HepG2 (cell line): ENCODE results near the gene ATXN7L3. TPM values are rescaled to one million over a fixed set of nuclear protein-coding genes. Genes with fewer than 3 reads are reported as not detected.

Source experiments
- CENPT ChIP-seq: sonication (generic); formaldehyde crosslinking; IDR thresholded peaks from 2 replicates; pipeline ENCODE4 v1.8.0; 2022; ENCODE audit warnings: low read depth, mild to moderate bottlenecking, moderate library complexity, missing genetic modification reagents
- CHCHD3 ChIP-seq: sonication (generic); formaldehyde crosslinking; IDR thresholded peaks from 2 replicates; pipeline ENCODE4 v1.8.0; 2022; ENCODE audit warnings: mild to moderate bottlenecking, missing genetic modification reagents, moderate library complexity
- HES4 ChIP-seq: sonication (generic); formaldehyde crosslinking; IDR thresholded peaks from 2 replicates; pipeline ENCODE4 v1.9.0; 2021; ENCODE audit warnings: mild to moderate bottlenecking, missing genetic modification reagents, borderline replicate concordance
- HIVEP1 ChIP-seq: sonication (generic); formaldehyde crosslinking; IDR thresholded peaks from 2 replicates; pipeline ENCODE4 v1.4.0; 2020; ENCODE audit warnings: mild to moderate bottlenecking, missing genetic modification reagents
- KAT7 ChIP-seq: IDR thresholded peaks from 2 replicates; pipeline ENCODE4 v1.6.1; 2018; ENCODE audit warnings: borderline replicate concordance, missing compliant biosample characterization
- KAT8 ChIP-seq: IDR thresholded peaks from 2 replicates; pipeline ENCODE4 v1.6.1; 2016; ENCODE audit warnings: missing genetic modification reagents, missing compliant biosample characterization
- MAF1 ChIP-seq: sonication (generic); formaldehyde crosslinking; IDR thresholded peaks from 2 replicates; pipeline ENCODE4 v1.5.0; 2020; ENCODE audit warnings: missing genetic modification reagents, borderline replicate concordance
- NAIF1 ChIP-seq: sonication (generic); formaldehyde crosslinking; IDR thresholded peaks from 2 replicates; pipeline ENCODE4 v1.5.0; 2020; ENCODE audit warnings: mild to moderate bottlenecking, missing genetic modification reagents, borderline replicate concordance
- NFE2 ChIP-seq: sonication (generic); formaldehyde crosslinking; IDR thresholded peaks from 2 replicates; pipeline ENCODE4 v1.4.0; 2020; ENCODE audit warnings: missing genetic modification reagents
- PCBP2 ChIP-seq: fragments of 200-400 bp; formaldehyde crosslinking; optimal IDR thresholded peaks from 2 replicates; pipeline ENCODE3; 2018; ENCODE audit warnings: low read length, low read depth; ENCODE audit not compliant: poor library complexity, severe bottlenecking
- PHF8 ChIP-seq: sonication (generic); formaldehyde crosslinking; IDR thresholded peaks from 2 replicates; pipeline ENCODE4 v1.5.0; 2020; ENCODE audit warnings: missing genetic modification reagents
- PLRG1 ChIP-seq: fragments of 450-650 bp; conservative IDR thresholded peaks from 2 replicates; pipeline ENCODE4 v1.6.1; 2016
- REL ChIP-seq: sonication (generic); formaldehyde crosslinking; conservative IDR thresholded peaks from 2 replicates; pipeline ENCODE4 v1.8.0; 2022; ENCODE audit warnings: mild to moderate bottlenecking, missing genetic modification reagents, moderate library complexity
- RELA ChIP-seq: sonication (generic); formaldehyde crosslinking; IDR thresholded peaks from 2 replicates; pipeline ENCODE4 v1.4.0; 2020; ENCODE audit warnings: missing genetic modification reagents
- RFXANK ChIP-seq: IDR thresholded peaks from 2 replicates; pipeline ENCODE4 v1.6.1; 2016
- SAP130 ChIP-seq: IDR thresholded peaks from 2 replicates; pipeline ENCODE4 v1.6.1; 2016; ENCODE audit warnings: low read depth
- SP5 ChIP-seq: IDR thresholded peaks from 2 replicates; pipeline ENCODE4 v1.6.1; 2016; ENCODE audit warnings: low read depth, borderline replicate concordance
- THAP8 ChIP-seq: sonication (generic); formaldehyde crosslinking; IDR thresholded peaks from 2 replicates; pipeline ENCODE4 v1.5.1; 2020; ENCODE audit warnings: missing genetic modification reagents, mild to moderate bottlenecking, borderline replicate concordance
- TIGD3 ChIP-seq: sonication (generic); formaldehyde crosslinking; IDR thresholded peaks from 2 replicates; pipeline ENCODE4 v1.5.1; 2020; ENCODE audit warnings: mild to moderate bottlenecking, missing genetic modification reagents, borderline replicate concordance
- U2AF2 ChIP-seq: fragments of 200-400 bp; formaldehyde crosslinking; IDR thresholded peaks from 2 replicates; pipeline ENCODE4 v1.6.1; 2017; ENCODE audit warnings: low read depth, mild to moderate bottlenecking, low read length
- ZBTB44 ChIP-seq: sonication (generic); formaldehyde crosslinking; IDR thresholded peaks from 2 replicates; pipeline ENCODE4 v1.4.0; 2020; ENCODE audit warnings: missing genetic modification reagents
- ZFP36 ChIP-seq: fragments of 150-350 bp; IDR thresholded peaks from 2 replicates; pipeline ENCODE4 v1.6.1; 2018; ENCODE audit warnings: borderline replicate concordance, low read length, low read depth; ENCODE audit not compliant: partially characterized antibody
- ZFP36L2 ChIP-seq: sonication (generic); formaldehyde crosslinking; IDR thresholded peaks from 2 replicates; pipeline ENCODE4 v1.4.0; 2020; ENCODE audit warnings: missing genetic modification reagents
- ZNF24 ChIP-seq: fragments of 450-650 bp; IDR thresholded peaks from 2 replicates; pipeline ENCODE4 v1.6.1; 2017; ENCODE audit warnings: antibody characterized with exemption, mild to moderate bottlenecking
- ZNF383 ChIP-seq: sonication (generic); formaldehyde crosslinking; IDR thresholded peaks from 2 replicates; pipeline ENCODE4 v1.4.0; 2020; ENCODE audit warnings: missing genetic modification reagents, mild to moderate bottlenecking, borderline replicate concordance
- polyA plus RNA-seq, 8 experiments: library from polyadenylated mRNA; depleted of rRNA in 3 of 8; stranded (reverse) in 7 of 8; unstranded in 1 of 8; fragments of >200 nt; fragmentation: Illumina TruSeq in 4 of 8; extraction: Trizol in 4 of 8; gene quantifications; 2 replicates each; pipeline versions ENCODE4 v1.2.1 to v1.2.3, GENCODE V29; 2011 to 2016; ENCODE audit warnings: low read depth in 4 of 8, missing spikeins in 1 of 8, mixed read lengths in 1 of 8; ENCODE audit not compliant: insufficient read depth in 1 of 8
- total RNA-seq, 5 experiments: library from RNA; depleted of rRNA; stranded (reverse); fragments of >200 nt; fragmentation: Illumina TruSeq; extraction: Trizol; gene quantifications; 2 replicates each; pipeline ENCODE4 v1.2.3, GENCODE V29; 2016; ENCODE audit warnings: low read depth in 1 of 5
- TF ChIP-seq, protein P1 (sequence below): sonication (generic); formaldehyde crosslinking; IDR thresholded peaks from 2 replicates; pipeline ENCODE4 v1.4.0; 2020; ENCODE audit warnings: missing genetic modification reagents

The ATXN7L3 gene
- total and polyA plus RNA-seq, 2 of the 13 experiments (the other 11 are each of a cell fraction or from before 2014, with no cell fraction given) = 44.5 to 59.1 TPM

DNA sequence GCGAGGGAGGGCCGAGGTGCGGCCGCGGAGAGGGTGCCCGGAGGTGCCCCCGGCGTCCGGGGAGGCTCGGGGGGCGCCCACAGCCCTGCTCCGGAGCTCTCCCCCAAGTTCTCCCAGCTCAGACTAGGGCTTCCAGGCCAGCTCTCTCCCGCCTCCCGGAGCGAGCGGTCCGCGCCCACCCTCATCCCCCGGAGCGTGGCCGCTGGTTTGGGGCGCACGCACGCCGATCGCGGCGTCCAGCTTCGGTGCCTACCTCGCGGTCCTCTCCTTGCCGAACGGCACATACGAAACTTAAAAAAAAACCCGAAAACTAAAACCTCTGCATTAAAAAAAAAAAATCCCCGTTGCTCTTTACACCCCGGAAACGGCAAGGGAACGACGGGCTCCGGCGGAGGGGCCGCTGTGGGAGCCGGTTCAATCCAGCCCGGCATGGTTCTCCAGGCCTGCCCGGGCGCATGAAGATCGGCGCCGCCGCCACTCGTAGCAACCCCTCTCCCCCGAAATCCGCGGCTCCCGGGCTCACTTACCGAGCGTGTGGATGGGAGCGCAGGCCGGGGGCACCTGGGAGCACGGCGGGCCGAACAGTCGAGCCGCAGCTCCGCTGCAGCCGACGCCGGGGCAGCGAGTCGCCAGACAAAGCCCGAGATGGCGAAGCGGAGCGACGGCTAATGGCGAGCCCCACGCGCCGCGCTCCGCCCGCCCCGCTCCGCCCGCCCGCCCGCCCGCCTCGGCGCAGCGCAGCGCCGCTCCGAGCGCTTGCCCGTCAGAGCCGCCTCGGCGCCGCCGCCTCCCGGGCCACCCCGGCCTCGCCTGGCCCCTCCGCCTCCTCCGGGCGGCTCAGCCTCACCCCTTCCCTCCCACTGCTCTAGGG is 20.8 kb upstream of the ATXN7L3 start (continued):
- TF ChIP-seq PLRG1 (no peak), HES4 (peak; percentile 88; the same call in 1 of the 2 replicates), PCBP2 (no peak), SP5 (CRISPR knock-in tag) (no peak), KAT8 (CRISPR knock-in tag) (no peak), PHF8 (peak; percentile 79), ZBTB44 (CRISPR knock-in tag) (no peak), TIGD3 (CRISPR knock-in tag) (no peak), ZFP36L2 (CRISPR knock-in tag) (no peak), THAP8 (CRISPR knock-in tag) (no peak), ZFP36 (no peak), CHCHD3 (CRISPR knock-in tag) (no peak), SAP130 (peak; percentile 39), REL (CRISPR knock-in tag) (no peak), CENPT (CRISPR knock-in tag) (no peak), RELA (no peak), ZNF383 (CRISPR knock-in tag) (no peak), U2AF2 (no peak), NAIF1 (CRISPR knock-in tag) (no peak), NFE2 (no peak), ZNF24 (no peak), MAF1 (CRISPR knock-in tag) (0 out of 2 replicates have a peak, but pooled peaks have one; percentile 53), HIVEP1 (no peak), RFXANK (CRISPR knock-in tag) (no peak), KAT7 (CRISPR knock-in tag) (peak; percentile 53; the same call in 1 of the 2 replicates)
- TF ChIP-seq, protein P1, sequence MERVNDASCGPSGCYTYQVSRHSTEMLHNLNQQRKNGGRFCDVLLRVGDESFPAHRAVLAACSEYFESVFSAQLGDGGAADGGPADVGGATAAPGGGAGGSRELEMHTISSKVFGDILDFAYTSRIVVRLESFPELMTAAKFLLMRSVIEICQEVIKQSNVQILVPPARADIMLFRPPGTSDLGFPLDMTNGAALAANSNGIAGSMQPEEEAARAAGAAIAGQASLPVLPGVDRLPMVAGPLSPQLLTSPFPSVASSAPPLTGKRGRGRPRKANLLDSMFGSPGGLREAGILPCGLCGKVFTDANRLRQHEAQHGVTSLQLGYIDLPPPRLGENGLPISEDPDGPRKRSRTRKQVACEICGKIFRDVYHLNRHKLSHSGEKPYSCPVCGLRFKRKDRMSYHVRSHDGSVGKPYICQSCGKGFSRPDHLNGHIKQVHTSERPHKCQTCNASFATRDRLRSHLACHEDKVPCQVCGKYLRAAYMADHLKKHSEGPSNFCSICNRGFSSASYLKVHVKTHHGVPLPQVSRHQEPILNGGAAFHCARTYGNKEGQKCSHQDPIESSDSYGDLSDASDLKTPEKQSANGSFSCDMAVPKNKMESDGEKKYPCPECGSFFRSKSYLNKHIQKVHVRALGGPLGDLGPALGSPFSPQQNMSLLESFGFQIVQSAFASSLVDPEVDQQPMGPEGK = peak; percentile 34; the same call in 1 of the 2 replicates
